Spleen (tissue), 3 donors: ENCODE measurements around the gene MTX1.

Experiments
- POLR2A ChIP-seq, 3 donors: fragments of 450-650 bp; IDR thresholded peaks; one replicate each; pipeline ENCODE4 v1.5.1; 2017; ENCODE audit warnings: antibody characterized with exemption in 3 of 3, mild to moderate bottlenecking in 1 of 3
- POLR2AphosphoS5 ChIP-seq, 3 donors: sonication (generic); formaldehyde crosslinking; IDR thresholded peaks; one replicate each; pipeline ENCODE4 v1.5.1; 2017; ENCODE audit warnings: antibody characterized with exemption in 3 of 3

DNA sequence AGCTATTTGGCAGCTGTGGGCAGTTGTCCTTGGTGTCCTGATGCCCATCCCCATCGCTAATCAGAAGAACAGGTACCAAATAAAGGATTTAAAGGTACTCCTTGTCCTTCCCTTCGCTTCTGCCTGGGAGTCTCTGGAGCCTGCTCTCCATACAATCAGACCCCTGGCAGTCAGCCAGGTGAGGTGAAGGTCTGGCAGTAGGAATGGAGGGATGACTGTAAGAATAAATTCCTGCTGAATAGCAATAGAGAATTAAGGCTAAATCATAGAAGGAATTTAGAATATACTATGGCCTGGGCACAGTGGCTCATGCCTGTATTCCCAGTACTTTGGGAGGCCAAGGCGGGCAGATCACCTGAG lies 10.0 kb upstream of the MTX1 start:
- TF ChIP-seq POLR2AphosphoS5 (IDR thresholded peaks at IDR 0.05) (no peak), POLR2A (IDR thresholded peaks at IDR 0.05) (no peak)
